Lung (tissue), 12 donors: Measurements from ENCODE around the gene MT1M. TPM values are rescaled to one million over a fixed set of nuclear protein-coding genes. Genes with fewer than 3 reads are reported as not detected.

ENCODE experiments used
- ATAC-seq: fragments of 200-7000 bp; cut with Tn5 transposase; one replicate; pipeline ENCODE4 v1.9.1; 2020; ENCODE audit warnings: moderate number of reproducible peaks; ENCODE audit not compliant: insufficient read depth, low FRiP score
- DNase-seq, 3 donors: peaks; one replicate each; pipeline ENCODE4 v3.0.0-alpha.2; 2013 to 2017
- H3K27ac ChIP-seq, 2 donors: one replicate each; pipeline ENCODE4 v1.5.1; 2013; ENCODE audit warnings: mild to moderate bottlenecking in 2 of 2, moderate library complexity in 2 of 2, control low read depth in 1 of 2, inconsistent platforms in 1 of 2, low read depth in 1 of 2, low read length in 1 of 2
- H3K27me3 ChIP-seq, 3 donors: one replicate each; pipeline ENCODE4 v1.5.1; 2013; ENCODE audit warnings: low read length in 2 of 3; ENCODE audit not compliant: control insufficient read depth in 3 of 3, insufficient read depth in 3 of 3
- H3K36me3 ChIP-seq, 4 donors: one replicate each; pipeline ENCODE4 v1.5.1; 2013; ENCODE audit warnings: low read length in 4 of 4, mild to moderate bottlenecking in 1 of 4, moderate library complexity in 1 of 4; ENCODE audit not compliant: control insufficient read depth in 4 of 4, insufficient read depth in 4 of 4
- H3K4me1 ChIP-seq, 5 donors: one replicate each; pipeline ENCODE4 v1.5.1; 2013; ENCODE audit warnings: low read length in 5 of 5, mild to moderate bottlenecking in 2 of 5, moderate library complexity in 1 of 5; ENCODE audit not compliant: control insufficient read depth in 5 of 5, insufficient read depth in 5 of 5
- H3K4me3 ChIP-seq: one replicate; pipeline ENCODE4 v1.5.1; 2013; ENCODE audit warnings: mild to moderate bottlenecking, control low read depth, moderate library complexity
- H3K9ac ChIP-seq, 2 donors: one replicate each; pipeline ENCODE4 v1.5.1; 2013; ENCODE audit warnings: low read length in 2 of 2, control low read depth in 1 of 2; ENCODE audit not compliant: insufficient read depth in 1 of 2
- H3K9me3 ChIP-seq, 4 donors: one replicate each; pipeline ENCODE4 v1.5.1; 2013; ENCODE audit warnings: low read length in 3 of 4, mild to moderate bottlenecking in 1 of 4, moderate library complexity in 1 of 4; ENCODE audit not compliant: control insufficient read depth in 4 of 4, insufficient read depth in 3 of 4
- CTCF ChIP-seq: IDR thresholded peaks from 2 replicates; pipeline ENCODE4 v1.5.1; 2012; ENCODE audit warnings: mild to moderate bottlenecking; ENCODE audit errors: control extremely low read depth, extremely low read depth
- WGBS, 2 donors: extraction: QIAGEN DNeasy Blood & Tissue Kit; methylation state at CpG; one replicate each; pipeline ENCODE4 v1.1.7; 2013; 5-methylcytosine and 5-hydroxymethylcytosine counted together
- polyA plus RNA-seq, 2 donors: library from polyadenylated mRNA; stranded (reverse); fragments of 200-250 nt; gene quantifications; one replicate each; pipeline ENCODE4 v1.2.1, GENCODE V29; 2013
- total RNA-seq, 2 donors: library from RNA; depleted of rRNA in 1 of 2; stranded (reverse); fragments of >200 nt in 1 of 2; gene quantifications; one replicate each; pipeline ENCODE4 v1.2.1, GENCODE V29; 2014 to 2021
- donor health status: control.
- donor health status: control.
- donor health status: Bipolar disorder and iron deficiency.
- donor health status: healthy.
- donor health status: DM: yes; HTN: yes; CAD: no.

The MT1M gene
- total and polyA plus RNA-seq, 4 donors: 0.88 to 251 (median 43.5) TPM

GRCh38 chr16:56667581-56668571 is 35.4 kb downstream of the MT1M start, which contains the start of gene MT1G:
TSS of gene MT1G (minus strand) at chr16:56668065. CDS start at chr16:56667993, 72 bp downstream.
- Histone ChIP-seq H3K36me3 (no peaks in the 10 kb centered on the region), H3K9me3 (peaks cover 0 to 2% (median 0%) of the 10 kb centered on the region in 4 donors), H3K27me3 (peaks cover 3 to 95% (median 80%) of the 10 kb centered on the region in 3 donors), H3K4me1 (peaks cover 0 to 15% (median 6%) of the 10 kb centered on the region in 5 donors), H3K27ac (no peak within 1 kb of the TSS), H3K4me3 (no peak within 1 kb of the TSS), H3K9ac (no peak within 1 kb of the TSS)
- DNase-seq: peak; percentile 37 to 65 (median 49)
- 12 to 15% methylated on average over 34 to 46 of the region's 46 CpGs for WGBS, 2 donors
- ATAC-seq: peak; percentile 71
- TF ChIP-seq CTCF: no peak

- DNase-seq (no peak), ATAC-seq (no peak)
- no peaks in the 10 kb centered on the region for H3K36me3 ChIP-seq
- peaks cover 0 to 2% (median 0%) of the 10 kb centered on the region in 4 donors for H3K9me3 ChIP-seq
- WGBS, 2 donors: 10 to 18% methylated on average over 38 of the region's 38 CpGs
- H3K27me3 ChIP-seq: peaks cover 3 to 89% (median 70%) of the 10 kb centered on the region in 3 donors
- TF ChIP-seq CTCF: no peak
- no peak within 1 kb of the TSS for H3K27ac ChIP-seq
- no peak within 1 kb of the TSS for H3K4me3 ChIP-seq
- peaks cover 0 to 16% (median 6%) of the 10 kb centered on the region in 5 donors for H3K4me1 ChIP-seq
- H3K9ac ChIP-seq: no peak within 1 kb of the TSS
Observed at GRCh38 chr16:56669005-56669839, 36.8 kb downstream of the MT1M start, which contains the start of gene MT1H. TSS of gene MT1H (plus strand) at chr16:56669814. CDS start at chr16:56669885, 71 bp downstream.

- no peak for TF ChIP-seq CTCF
- no peak for DNase-seq
- H3K4me3 ChIP-seq: no peak overlapping the region
- WGBS, 2 donors: 16 to 23% methylated on average over 19 of the region's 19 CpGs
- no peaks in the 10 kb centered on the region for H3K36me3 ChIP-seq
- peaks cover 0 to 2% (median 0%) of the 10 kb centered on the region in 4 donors for H3K9me3 ChIP-seq
- no peak overlapping the region for H3K27ac ChIP-seq
- no peak for ATAC-seq
- H3K9ac ChIP-seq: no peak overlapping the region
- peaks cover 3 to 81% (median 64%) of the 10 kb centered on the region in 3 donors for H3K27me3 ChIP-seq
- H3K4me1 ChIP-seq: peaks cover 0 to 16% (median 6%) of the 10 kb centered on the region in 5 donors
Observed at GRCh38 chr16:56669840-56670619, 37.6 kb downstream of the MT1M start.
